Measurements from ENCODE around the gene APBB2. TPM values are rescaled to one million over a fixed set of nuclear protein-coding genes. Genes with fewer than 3 reads are reported as not detected.

APBB2 gene
- total RNA-seq (under 1 TPM in 1 of 2 experiments, not detected in 1; 0.22 TPM), total RNA-seq (0 to 3.2 (median 0.32) reads per million in 172 experiments)
- polyA plus RNA-seq (2013, experiment 1 of 2), result 0.23 TPM
- polyA plus RNA-seq (2013, experiment 2 of 2), result 0.93 TPM

DNA sequence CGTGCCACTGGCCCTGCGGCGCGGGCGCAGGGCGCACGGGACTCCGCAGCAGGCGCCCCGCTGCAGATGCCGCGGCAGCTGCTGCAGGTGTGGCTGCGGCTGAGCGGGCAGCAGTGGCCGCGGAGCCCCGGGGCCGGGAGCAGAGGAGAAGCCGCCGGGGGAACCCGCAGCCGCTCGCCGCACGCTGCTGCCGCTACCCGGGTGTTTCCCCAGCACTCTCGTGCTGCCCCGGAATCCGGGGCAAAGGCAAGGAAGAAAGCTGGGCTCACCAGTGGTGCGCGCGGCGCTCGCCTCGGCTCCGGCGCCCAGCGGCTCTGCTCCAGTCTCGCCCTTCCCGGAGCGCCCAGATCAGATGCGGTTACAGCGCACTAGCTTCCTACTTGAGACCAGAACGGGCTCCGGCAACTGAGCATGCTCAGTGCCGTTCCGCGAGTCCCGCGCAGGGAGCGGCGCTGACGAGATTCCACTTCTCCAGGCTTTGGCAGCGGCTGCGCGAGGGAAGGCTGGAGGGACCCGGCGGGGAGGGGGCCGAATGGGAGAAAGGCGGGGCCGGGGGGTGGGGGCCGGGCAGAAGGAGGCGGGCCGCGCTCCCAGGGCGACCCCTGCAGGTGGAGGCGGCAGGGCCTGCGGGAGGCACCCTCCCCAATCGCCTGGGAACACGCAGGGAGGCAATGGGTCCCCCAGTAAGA, at the start of gene APBB2:
TSS of gene APBB2 (minus strand) at position 407 of the 689 bp plus-strand sequence. CDS start 181,288 bp downstream, outside the sequence.
- H3K4me1 ChIP-seq (ENCODE audit: insufficient read depth, low read length), result peaks cover 24% of the 10 kb centered on the region
- Mint-ChIP-seq H3K27ac (no peak within 1 kb of the TSS), H3K36me3 (ENCODE audit: low read depth) (no peaks in the 10 kb centered on the region), H3K27me3 (peaks cover 80% of the 10 kb centered on the region), H3K4me1 (ENCODE audit: low read depth) (peaks cover 30% of the 10 kb centered on the region), H3K4me3 (peak within 1 kb of the TSS; percentile 78), H3K9me3 (no peaks in the 10 kb centered on the region)
- ChIA-PET POLR2A (no interaction called here), CTCF (no interaction called here)
- H3K27me3 ChIP-seq (ENCODE audit: control insufficient read depth in 1 of 2, insufficient read depth in 2 of 2, low read length in 2 of 2), result peaks cover 35 to 56% of the 10 kb centered on the region in 2 experiments
- peak in 10 of 14 experiments; percentile 5 to 64 (median 16) for DNase-seq
- intact Hi-C loops (cut with DNase I, micrococcal nuclease), result loop anchor here (5.0 to 10.0 kb wide), 2 partner anchors 239 to 287 kb away; no protein-coding TSS in a partner anchor
- H3K36me3 ChIP-seq (ENCODE audit: insufficient read depth, low read length), result no peaks in the 10 kb centered on the region
- H3K4me3 ChIP-seq (ENCODE audit: low read length), result peak within 1 kb of the TSS; percentile 55
- H3K9me3 ChIP-seq (ENCODE audit: control insufficient read depth in 1 of 2, insufficient read depth in 1 of 2, low read length in 2 of 2), result peaks cover 0 to 12% of the 10 kb centered on the region in 2 experiments
- H3K27ac ChIP-seq (ENCODE audit: low read depth in 1 of 2, low read length in 2 of 2), result no peak within 1 kb of the TSS
- peak; percentile 38 for ATAC-seq (ENCODE audit: poor library complexity)
- TF ChIP-seq CTCF (IDR thresholded peaks at IDR 0.05), result no peak

GRCh38 chr4:41262198-41262597, 47.9 kb upstream of the APBB2 start:
- ATAC-seq (ENCODE audit: poor library complexity) (no peak), DNase-seq (no peak)
- Mint-ChIP-seq H3K27ac (no peak overlapping the region), H3K4me3 (no peak overlapping the region), H3K9me3 (no peaks in the 10 kb centered on the region), H3K36me3 (ENCODE audit: low read depth) (no peaks in the 10 kb centered on the region), H3K4me1 (ENCODE audit: low read depth) (peaks cover 12% of the 10 kb centered on the region), H3K27me3 (peaks cover 56% of the 10 kb centered on the region)
- no peak for TF ChIP-seq CTCF (IDR thresholded peaks at IDR 0.05)
- Histone ChIP-seq H3K9me3 (ENCODE audit: control insufficient read depth in 1 of 2, insufficient read depth in 1 of 2, low read length in 2 of 2) (no peaks in the 10 kb centered on the region), H3K4me3 (ENCODE audit: low read length) (no peak overlapping the region), H3K27ac (ENCODE audit: low read depth in 1 of 2, low read length in 2 of 2) (no peak overlapping the region), H3K36me3 (ENCODE audit: insufficient read depth, low read length) (no peaks in the 10 kb centered on the region), H3K4me1 (ENCODE audit: insufficient read depth, low read length) (peaks cover 5% of the 10 kb centered on the region), H3K27me3 (ENCODE audit: control insufficient read depth in 1 of 2, insufficient read depth in 2 of 2, low read length in 2 of 2) (peaks cover 11 to 22% of the 10 kb centered on the region in 2 experiments)
- intact Hi-C loops (cut with DNase I, micrococcal nuclease), result no loop called here
- ChIA-PET CTCF (no interaction called here), POLR2A (no interaction called here)

DNA sequence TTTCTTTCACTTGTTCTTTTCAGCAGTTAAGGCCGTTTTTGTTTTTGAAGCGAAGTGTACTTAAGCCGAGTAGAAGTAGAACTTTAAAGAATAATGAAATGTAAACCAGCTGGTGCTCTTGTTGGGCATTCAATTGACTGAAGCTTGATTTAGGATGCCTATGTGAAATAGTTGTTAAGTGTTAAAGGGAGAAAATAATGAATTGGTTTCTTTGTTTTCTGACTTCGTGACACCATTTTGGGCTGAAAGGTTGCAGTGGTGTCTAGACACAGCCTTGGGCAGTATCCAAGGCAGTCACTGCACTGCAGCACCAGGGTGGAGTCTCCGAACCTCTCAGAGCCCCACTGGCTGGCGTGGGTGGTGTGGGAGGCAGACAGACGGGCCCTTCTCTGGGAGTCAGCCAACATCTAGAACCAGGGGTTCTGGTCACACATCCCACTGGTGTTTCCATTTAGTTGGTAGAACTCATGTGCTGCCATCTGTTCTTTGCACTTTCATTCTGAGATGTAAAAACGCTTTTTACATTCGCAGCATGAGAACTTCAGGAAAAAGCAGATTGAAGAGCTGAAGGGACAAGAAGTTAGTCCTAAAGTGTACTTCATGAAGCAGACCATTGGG, 45.9 kb upstream of the APBB2 start:
- H3K4me1 Mint-ChIP-seq (ENCODE audit: low read depth), result peaks cover 19% of the 10 kb centered on the region
- no peak overlapping the region for H3K27ac Mint-ChIP-seq
- CTCF ChIA-PET, result no interaction called here

More for the DNA sequence above, 45.9 kb upstream of the APBB2 start:
- Mint-ChIP-seq H3K36me3 (ENCODE audit: low read depth) (no peaks in the 10 kb centered on the region), H3K4me3 (no peak overlapping the region), H3K9me3 (no peaks in the 10 kb centered on the region), H3K27me3 (peaks cover 71% of the 10 kb centered on the region)
- DNase-seq (no peak), ATAC-seq (ENCODE audit: poor library complexity) (no peak)
- H3K9me3 ChIP-seq (ENCODE audit: control insufficient read depth in 1 of 2, insufficient read depth in 1 of 2, low read length in 2 of 2), result peaks cover 0 to 8% of the 10 kb centered on the region in 2 experiments
- POLR2A ChIA-PET, result no interaction called here
- H3K4me1 ChIP-seq (ENCODE audit: insufficient read depth, low read length), result peaks cover 11% of the 10 kb centered on the region
- H3K4me3 ChIP-seq (ENCODE audit: low read length), result no peak overlapping the region
- H3K36me3 ChIP-seq (ENCODE audit: insufficient read depth, low read length), result no peaks in the 10 kb centered on the region
- H3K27me3 ChIP-seq (ENCODE audit: control insufficient read depth in 1 of 2, insufficient read depth in 2 of 2, low read length in 2 of 2), result peaks cover 22 to 41% of the 10 kb centered on the region in 2 experiments
- no peak overlapping the region for H3K27ac ChIP-seq (ENCODE audit: low read depth in 1 of 2, low read length in 2 of 2)
- TF ChIP-seq CTCF (IDR thresholded peaks at IDR 0.05), result no peak
- intact Hi-C loops (cut with DNase I, micrococcal nuclease), result no loop called here
